Cortex of kidney (tissue), 1 donor: ENCODE data around the gene KIAA1958.

Source experiments
- DNase-seq: peaks from one replicate; lab custom pipeline; 2025; lab: John Stamatoyannopoulos, UW

KIAA1958 gene, protein sequence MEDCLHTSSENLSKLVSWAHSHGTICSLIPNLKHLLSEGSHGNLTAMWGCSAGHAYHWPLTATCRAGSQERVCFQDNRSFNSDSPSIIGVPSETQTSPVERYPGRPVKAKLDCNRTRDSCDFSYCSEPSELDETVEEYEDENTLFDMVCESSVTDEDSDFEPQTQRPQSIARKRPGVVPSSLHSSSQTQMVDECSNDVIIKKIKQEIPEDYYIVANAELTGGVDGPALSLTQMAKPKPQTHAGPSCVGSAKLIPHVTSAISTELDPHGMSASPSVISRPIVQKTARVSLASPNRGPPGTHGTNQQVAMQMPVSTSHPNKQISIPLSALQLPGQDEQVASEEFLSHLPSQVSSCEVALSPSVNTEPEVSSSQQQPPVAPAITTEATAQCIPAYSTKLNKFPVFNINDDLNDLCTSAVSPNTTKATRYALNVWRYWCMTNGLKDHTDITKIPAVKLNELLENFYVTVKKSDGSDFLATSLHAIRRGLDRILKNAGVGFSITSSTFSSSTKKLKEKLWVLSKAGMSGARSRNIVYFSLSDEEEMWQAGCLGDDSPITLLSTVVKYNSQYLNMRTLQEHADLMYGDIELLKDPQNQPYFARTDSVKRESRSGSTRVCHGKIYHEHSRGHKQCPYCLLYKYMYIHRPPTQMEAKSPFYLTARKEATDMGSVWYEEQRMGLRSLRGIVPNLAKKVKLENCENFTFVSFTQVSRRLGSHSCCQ

DNA sequence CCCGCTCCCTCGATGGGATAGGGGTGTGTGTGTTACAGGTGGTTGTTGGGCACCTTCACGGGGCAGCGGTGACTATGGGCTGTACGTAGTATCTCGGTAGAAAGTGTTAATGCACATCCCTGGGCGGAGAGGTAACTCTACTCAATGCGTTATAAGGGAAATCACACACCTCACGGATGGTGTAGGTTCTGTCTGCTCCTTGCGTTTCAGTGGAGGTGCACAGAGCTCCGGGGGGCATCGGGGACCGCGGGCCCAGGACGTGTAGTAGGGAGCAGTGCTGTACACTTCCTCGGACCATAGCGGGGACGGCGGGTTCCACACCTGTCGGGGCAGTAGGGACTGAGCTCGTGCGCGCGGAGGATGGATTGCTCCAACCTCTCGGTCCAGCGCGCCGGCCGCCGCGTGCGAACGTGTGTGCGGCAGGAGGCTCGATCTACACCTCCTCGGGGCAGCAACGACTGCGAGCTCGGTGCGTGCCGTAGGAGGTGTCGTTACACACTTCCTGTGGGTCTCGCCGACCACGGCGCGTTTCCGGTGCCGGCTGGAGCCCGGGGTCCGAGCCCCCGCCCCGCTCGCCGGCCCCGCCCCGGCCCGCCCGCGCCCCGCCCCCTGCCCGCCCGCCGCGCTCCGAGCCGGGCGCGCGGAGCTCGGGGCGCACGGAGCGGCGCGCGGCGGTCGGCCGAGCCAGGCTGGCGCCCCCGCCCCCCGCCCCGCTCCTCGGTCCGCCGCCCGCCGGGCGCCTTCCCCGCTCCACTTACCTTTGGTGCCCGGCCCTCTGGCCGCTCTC, at the start of gene KIAA1958:
TSS of gene KIAA1958 (plus strand) at position 607 of the 787 bp plus-strand sequence. CDS start 87,254 bp downstream, outside the sequence.
- no peak for DNase-seq

DNA sequence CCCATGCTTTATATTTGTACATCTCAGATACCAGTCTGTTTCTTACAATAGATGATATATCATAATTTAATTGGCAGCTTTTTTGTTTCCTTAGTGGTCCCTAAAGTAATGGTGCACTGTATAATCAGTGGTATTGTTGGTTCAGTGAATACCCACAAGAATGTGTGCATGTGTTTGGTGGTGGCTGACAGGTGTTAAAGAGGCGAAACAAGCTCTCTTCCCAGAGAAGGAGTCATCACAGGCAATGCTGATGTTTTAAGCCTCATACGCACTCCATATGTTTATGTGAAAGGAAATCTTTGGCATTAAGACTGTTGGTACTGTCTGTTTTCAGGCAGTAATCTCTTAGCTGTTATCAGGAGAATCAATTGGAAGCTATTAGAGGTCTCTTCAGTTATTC, 49.2 kb upstream of the KIAA1958 start:
- no peak for DNase-seq

DNA sequence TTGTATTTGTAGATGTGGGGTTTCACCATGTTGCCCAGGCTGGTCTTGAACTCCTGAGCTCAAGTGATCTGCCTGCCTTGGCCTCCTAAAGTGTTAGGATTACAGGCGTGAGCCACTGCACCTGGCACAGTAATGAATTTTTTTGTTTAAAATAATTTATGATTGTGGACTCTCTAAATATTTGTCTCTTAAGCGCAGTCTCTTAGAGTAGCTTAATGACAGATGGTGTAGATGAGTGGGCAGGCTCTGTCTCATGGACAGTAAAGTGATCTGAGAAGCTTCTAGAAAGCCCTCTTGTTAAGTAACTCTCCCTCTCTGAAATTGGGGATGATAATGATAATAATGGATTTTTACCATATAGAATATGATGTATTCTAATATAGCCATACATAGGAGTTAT, 47.5 kb upstream of the KIAA1958 start:
- no peak for DNase-seq

DNA sequence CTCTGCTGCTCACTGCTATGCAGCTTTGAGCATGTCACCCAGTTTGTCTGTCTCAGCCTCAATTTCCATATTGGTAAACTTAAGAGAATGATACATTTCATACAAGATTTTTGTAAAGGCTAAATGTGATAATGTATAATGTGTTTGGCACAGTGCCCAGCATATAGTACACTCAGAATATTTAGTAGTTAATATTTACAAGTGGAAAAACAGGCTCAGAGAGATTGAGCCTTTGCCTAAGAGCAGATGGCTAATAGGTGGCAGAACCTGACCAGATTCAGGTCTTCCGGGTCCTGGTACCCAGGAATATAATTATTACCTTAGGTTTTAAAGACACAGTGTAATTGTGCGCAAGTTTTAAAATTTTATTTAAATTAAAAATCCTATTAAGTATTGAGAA, 46.8 kb upstream of the KIAA1958 start:
- DNase-seq, result no peak

DNA sequence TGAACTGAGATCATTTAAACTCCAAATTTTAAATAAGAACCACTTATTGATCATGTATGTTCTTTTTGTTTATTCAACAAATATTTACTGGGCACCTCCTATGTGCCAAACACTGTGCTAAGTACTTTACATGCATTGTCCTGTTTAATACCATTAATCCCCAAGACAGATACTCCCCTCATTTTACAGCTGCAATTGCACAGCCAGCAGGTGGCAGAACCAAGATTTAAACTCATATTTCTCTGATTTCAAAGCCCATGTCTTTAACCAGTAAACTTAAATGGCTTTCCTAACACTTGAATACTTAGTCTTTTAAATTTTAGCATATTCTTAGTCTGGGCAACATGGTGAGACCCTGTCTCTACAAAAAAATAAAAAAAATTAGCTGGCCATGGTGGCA, 43.4 kb upstream of the KIAA1958 start:
- no peak for DNase-seq

DNA sequence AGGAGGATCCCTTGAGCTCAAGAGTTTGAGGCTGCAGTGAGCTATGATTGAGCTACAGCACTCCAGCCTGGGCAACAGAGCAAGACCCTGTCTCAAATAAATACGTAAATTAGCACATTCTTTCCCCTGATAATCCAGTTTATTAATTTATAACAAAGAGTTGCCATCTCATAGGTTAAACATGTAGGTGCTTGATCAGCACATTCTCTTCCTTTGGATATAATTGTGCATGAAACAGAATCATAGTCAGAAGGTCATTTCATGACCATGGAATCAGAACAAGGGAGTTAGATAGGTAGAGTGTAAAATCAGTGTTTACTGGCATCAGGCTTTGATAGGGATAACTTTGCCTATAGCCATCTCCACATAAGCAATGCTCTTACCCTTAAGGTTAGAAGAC, 43.0 kb upstream of the KIAA1958 start:
- DNase-seq, result no peak

- no peak for DNase-seq
These were observed 41.4 kb upstream of the KIAA1958 start for GRCh38 chr9:112445196-112445595.

GRCh38 chr9:112446080-112446479, 40.5 kb upstream of the KIAA1958 start:
- no peak for DNase-seq

- no peak for DNase-seq
These were observed 40.1 kb upstream of the KIAA1958 start for GRCh38 chr9:112446526-112446925.

- DNase-seq, result no peak
These were observed 39.3 kb upstream of the KIAA1958 start for GRCh38 chr9:112447283-112447761.

DNA sequence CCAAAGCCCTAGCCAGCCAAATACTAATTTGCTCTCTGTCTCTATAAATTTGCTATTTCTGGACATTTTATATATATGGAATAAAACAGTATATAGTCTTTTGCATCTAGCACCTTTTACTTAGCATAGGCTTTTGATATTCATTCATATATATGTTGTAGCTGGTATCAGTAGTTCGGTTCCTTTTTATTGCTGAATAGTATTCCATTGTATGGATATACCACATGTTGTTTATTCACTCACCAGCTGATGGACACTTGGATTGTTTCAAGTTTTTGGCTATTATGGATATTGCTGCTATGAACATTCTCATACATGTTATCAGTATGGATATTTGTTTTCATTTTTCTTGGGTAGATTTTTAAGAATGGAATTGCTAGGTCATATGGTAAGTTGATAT, 23.8 kb upstream of the KIAA1958 start:
- no peak for DNase-seq

DNA sequence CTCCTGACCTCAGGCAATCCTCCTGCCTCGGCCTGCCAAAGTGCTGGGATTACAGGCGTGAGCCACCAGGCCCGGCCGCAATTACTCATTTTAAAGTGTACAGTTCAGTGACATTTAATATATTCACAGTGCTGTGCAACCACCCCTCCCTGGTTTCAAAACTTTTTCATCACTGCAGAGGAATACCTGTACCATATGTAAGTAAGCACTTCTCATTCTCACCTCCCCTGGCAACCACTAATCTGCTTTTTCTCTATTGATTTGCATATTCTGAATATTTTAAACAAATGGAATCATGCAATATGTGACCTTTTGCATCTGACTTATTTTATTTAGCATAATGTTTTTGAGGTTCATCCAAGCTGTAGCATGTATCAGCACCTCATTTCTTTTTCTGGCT, 21.3 kb upstream of the KIAA1958 start:
- DNase-seq, result no peak

DNA sequence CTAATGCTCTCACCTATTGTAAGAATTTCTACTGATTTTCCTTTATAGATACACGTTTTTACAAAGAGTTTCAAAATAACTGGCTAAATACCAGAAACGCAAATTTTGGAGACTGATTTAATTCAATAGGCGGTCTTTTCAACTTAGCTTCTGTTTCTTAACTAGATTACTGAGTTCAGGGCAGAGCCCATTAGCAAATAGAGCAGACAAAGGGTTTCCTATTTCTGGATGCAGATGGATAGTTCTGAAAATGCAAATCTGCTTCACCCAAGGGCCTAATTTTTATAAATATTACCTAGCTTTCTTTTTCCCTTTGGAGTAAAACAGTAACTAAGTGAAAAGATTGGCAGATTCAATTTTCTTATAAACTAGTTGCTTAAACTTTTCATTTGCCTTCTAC, 13.6 kb upstream of the KIAA1958 start:
- no peak for DNase-seq

DNA sequence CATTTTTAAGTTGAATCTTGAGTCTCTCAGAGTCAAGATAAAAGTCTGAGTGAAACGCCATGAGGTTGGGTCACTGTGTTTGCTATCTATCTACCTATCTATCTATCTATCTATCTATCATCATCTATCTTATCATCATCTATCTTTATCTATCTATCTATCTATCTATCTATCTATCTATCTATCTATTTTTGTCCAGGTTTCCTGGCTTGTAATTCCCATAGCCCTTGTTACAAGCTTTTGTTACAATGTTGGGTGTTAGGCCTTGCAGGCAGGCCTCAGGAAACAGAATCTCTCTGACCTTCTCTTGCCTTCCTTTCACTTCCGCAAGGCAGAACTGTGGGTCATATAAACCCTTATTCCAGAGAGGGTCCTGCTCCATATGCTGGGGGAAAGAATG, 12.6 kb upstream of the KIAA1958 start:
- DNase-seq, result no peak

- no peak for DNase-seq
These were observed 11.3 kb upstream of the KIAA1958 start for GRCh38 chr9:112475318-112475717.

DNA sequence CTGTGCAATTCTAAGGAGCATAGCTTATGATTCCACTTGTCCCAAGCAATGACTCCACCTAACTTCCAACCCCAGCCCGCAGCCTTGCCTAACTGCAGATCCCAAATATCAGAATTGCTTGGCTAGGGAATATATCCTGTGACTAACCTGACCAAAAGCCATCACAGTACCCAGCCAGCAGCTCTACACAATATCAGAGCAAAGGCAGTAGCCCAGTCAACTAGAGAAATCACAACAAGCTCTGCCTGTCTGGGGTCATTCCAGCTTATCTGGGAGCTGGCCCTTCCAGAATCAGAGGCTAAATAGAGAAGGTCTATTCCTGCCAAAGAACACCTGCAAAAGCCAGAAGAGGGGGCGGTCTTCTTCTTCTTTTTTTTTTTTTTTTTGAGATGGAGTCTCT, 9.3 kb upstream of the KIAA1958 start:
- no peak for DNase-seq

GRCh38 chr9:112479221-112479620, 7.4 kb upstream of the KIAA1958 start:
- DNase-seq, result no peak

GRCh38 chr9:112484607-112485006, 2.0 kb upstream of the KIAA1958 start:
- no peak for DNase-seq

DNA sequence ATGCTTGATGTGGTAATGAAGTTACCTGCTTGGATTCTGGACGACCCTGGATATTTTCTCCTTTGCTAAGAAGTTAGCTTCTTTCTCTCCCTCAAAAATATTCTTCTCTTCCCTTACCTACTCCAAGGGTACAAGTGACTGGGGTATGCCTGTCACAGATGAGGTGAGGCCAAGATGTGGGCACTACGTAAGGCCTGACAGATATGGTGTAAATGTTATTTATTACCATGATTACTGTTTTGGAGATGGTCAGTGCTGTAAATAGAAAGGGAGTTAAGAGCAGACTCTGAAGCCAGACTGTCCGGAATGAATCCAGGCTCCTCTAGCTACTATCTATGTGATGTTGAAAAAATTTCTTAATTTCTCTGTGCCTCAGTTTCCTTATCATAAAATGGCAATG, 1.1 kb upstream of the KIAA1958 start:
- no peak for DNase-seq

- DNase-seq, result no peak
These were observed 576 bp downstream of the KIAA1958 start for GRCh38 chr9:112487008-112487798.

GRCh38 chr9:112487799-112488340, 1.2 kb downstream of the KIAA1958 start:
- no peak for DNase-seq
